WTC11 (cell line): Measurements from ENCODE around the gene SH3PXD2A.

ENCODE experiments used
- CBFB ChIP-seq: sonication (generic); formaldehyde crosslinking; IDR thresholded peaks from 2 replicates; pipeline ENCODE4 v1.8.1; 2022; ENCODE audit warnings: mild to moderate bottlenecking, low read depth, missing genetic modification reagents
- CREM ChIP-seq: sonication (generic); formaldehyde crosslinking; IDR thresholded peaks from 2 replicates; pipeline ENCODE4 v1.8.1; 2022; ENCODE audit warnings: mild to moderate bottlenecking, missing genetic modification reagents, moderate library complexity
- ETV6 ChIP-seq: sonication (generic); formaldehyde crosslinking; IDR thresholded peaks from 2 replicates; pipeline ENCODE4 v1.8.1; 2022; ENCODE audit warnings: mild to moderate bottlenecking, missing genetic modification reagents
- NFE2L1 ChIP-seq: sonication (generic); formaldehyde crosslinking; IDR thresholded peaks from 2 replicates; pipeline ENCODE4 v1.8.1; 2023; ENCODE audit warnings: missing genetic modification reagents
- PRRX2 ChIP-seq: fragments of 250-450 bp; sonication (Bioruptor Pico); IDR thresholded peaks from 2 replicates; pipeline ENCODE4 v1.8.0; 2021; ENCODE audit warnings: mild to moderate bottlenecking
- USF2 ChIP-seq: sonication (generic); formaldehyde crosslinking; IDR thresholded peaks from 2 replicates; pipeline ENCODE4 v1.8.1; 2023; ENCODE audit warnings: mild to moderate bottlenecking, missing genetic modification reagents, moderate library complexity
- TF ChIP-seq, protein P1 (sequence below): fragments of 200-600 bp; IDR thresholded peaks from 2 replicates; pipeline ENCODE4 v1.8.0; 2022; ENCODE audit warnings: antibody characterized with exemption
- TF ChIP-seq, protein P2 (sequence below): sonication (generic); formaldehyde crosslinking; conservative IDR thresholded peaks from 2 replicates; pipeline ENCODE4 v1.8.1; 2022; ENCODE audit warnings: mild to moderate bottlenecking, missing genetic modification reagents
- TF ChIP-seq, protein P3 (sequence below): fragments of 250-450 bp; sonication (Bioruptor Pico); IDR thresholded peaks from 2 replicates; pipeline ENCODE4 v1.9.0; 2021; ENCODE audit warnings: mild to moderate bottlenecking, borderline replicate concordance
- TF ChIP-seq, protein P4 (sequence below): sonication (generic); formaldehyde crosslinking; IDR thresholded peaks from 2 replicates; pipeline ENCODE4 v1.8.0; 2022; ENCODE audit warnings: mild to moderate bottlenecking, missing genetic modification reagents
- TF ChIP-seq, protein P5 (sequence below): sonication (generic); formaldehyde crosslinking; IDR thresholded peaks from 2 replicates; pipeline ENCODE4 v1.8.1; 2023; ENCODE audit warnings: mild to moderate bottlenecking, missing genetic modification reagents, moderate library complexity
- TF ChIP-seq, protein P6 (sequence below): sonication (generic); formaldehyde crosslinking; IDR thresholded peaks from 2 replicates; pipeline ENCODE4 v1.8.1; 2023; ENCODE audit warnings: mild to moderate bottlenecking, missing genetic modification reagents

DNA sequence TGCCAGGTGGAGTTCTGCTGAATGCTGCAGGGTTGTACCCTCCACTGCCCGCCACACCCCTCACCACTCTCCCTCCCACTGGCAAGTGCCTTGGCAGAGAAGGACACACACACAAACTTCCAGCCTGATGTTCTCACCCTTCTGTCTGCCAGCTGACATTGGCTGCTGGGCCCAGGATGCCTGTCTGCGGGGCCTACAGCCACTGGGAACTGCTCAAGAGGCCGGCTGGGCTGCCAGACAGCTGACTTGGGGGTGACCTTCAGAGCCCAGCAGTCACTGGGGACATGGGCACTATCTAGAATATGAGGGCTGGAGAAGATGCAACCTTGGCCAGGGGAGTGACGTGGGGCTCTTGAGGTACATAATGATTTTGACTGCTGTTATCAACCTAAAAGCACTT is 157.1 kb downstream of the SH3PXD2A start:
- TF ChIP-seq, protein P1, sequence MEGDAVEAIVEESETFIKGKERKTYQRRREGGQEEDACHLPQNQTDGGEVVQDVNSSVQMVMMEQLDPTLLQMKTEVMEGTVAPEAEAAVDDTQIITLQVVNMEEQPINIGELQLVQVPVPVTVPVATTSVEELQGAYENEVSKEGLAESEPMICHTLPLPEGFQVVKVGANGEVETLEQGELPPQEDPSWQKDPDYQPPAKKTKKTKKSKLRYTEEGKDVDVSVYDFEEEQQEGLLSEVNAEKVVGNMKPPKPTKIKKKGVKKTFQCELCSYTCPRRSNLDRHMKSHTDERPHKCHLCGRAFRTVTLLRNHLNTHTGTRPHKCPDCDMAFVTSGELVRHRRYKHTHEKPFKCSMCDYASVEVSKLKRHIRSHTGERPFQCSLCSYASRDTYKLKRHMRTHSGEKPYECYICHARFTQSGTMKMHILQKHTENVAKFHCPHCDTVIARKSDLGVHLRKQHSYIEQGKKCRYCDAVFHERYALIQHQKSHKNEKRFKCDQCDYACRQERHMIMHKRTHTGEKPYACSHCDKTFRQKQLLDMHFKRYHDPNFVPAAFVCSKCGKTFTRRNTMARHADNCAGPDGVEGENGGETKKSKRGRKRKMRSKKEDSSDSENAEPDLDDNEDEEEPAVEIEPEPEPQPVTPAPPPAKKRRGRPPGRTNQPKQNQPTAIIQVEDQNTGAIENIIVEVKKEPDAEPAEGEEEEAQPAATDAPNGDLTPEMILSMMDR, result no peak
- TF ChIP-seq, protein P2, sequence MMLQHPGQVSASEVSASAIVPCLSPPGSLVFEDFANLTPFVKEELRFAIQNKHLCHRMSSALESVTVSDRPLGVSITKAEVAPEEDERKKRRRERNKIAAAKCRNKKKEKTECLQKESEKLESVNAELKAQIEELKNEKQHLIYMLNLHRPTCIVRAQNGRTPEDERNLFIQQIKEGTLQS, result no peak
- TF ChIP-seq, protein P3, sequence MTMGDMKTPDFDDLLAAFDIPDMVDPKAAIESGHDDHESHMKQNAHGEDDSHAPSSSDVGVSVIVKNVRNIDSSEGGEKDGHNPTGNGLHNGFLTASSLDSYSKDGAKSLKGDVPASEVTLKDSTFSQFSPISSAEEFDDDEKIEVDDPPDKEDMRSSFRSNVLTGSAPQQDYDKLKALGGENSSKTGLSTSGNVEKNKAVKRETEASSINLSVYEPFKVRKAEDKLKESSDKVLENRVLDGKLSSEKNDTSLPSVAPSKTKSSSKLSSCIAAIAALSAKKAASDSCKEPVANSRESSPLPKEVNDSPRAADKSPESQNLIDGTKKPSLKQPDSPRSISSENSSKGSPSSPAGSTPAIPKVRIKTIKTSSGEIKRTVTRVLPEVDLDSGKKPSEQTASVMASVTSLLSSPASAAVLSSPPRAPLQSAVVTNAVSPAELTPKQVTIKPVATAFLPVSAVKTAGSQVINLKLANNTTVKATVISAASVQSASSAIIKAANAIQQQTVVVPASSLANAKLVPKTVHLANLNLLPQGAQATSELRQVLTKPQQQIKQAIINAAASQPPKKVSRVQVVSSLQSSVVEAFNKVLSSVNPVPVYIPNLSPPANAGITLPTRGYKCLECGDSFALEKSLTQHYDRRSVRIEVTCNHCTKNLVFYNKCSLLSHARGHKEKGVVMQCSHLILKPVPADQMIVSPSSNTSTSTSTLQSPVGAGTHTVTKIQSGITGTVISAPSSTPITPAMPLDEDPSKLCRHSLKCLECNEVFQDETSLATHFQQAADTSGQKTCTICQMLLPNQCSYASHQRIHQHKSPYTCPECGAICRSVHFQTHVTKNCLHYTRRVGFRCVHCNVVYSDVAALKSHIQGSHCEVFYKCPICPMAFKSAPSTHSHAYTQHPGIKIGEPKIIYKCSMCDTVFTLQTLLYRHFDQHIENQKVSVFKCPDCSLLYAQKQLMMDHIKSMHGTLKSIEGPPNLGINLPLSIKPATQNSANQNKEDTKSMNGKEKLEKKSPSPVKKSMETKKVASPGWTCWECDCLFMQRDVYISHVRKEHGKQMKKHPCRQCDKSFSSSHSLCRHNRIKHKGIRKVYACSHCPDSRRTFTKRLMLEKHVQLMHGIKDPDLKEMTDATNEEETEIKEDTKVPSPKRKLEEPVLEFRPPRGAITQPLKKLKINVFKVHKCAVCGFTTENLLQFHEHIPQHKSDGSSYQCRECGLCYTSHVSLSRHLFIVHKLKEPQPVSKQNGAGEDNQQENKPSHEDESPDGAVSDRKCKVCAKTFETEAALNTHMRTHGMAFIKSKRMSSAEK (CRISPR knock-in tag), result no peak
- no peak for TF ChIP-seq ETV6 (CRISPR knock-in tag)
- TF ChIP-seq CBFB (CRISPR knock-in tag), result no peak
- TF ChIP-seq USF2 (CRISPR knock-in tag), result no peak
- TF ChIP-seq, protein P4, sequence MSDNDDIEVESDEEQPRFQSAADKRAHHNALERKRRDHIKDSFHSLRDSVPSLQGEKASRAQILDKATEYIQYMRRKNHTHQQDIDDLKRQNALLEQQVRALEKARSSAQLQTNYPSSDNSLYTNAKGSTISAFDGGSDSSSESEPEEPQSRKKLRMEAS, result no peak
- TF ChIP-seq PRRX2 (CRISPR knock-in tag), result no peak
- TF ChIP-seq, protein P5, sequence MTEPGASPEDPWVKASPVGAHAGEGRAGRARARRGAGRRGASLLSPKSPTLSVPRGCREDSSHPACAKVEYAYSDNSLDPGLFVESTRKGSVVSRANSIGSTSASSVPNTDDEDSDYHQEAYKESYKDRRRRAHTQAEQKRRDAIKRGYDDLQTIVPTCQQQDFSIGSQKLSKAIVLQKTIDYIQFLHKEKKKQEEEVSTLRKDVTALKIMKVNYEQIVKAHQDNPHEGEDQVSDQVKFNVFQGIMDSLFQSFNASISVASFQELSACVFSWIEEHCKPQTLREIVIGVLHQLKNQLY (CRISPR knock-in tag), result no peak
- no peak for TF ChIP-seq CREM (CRISPR knock-in tag)
- TF ChIP-seq, protein P6, sequence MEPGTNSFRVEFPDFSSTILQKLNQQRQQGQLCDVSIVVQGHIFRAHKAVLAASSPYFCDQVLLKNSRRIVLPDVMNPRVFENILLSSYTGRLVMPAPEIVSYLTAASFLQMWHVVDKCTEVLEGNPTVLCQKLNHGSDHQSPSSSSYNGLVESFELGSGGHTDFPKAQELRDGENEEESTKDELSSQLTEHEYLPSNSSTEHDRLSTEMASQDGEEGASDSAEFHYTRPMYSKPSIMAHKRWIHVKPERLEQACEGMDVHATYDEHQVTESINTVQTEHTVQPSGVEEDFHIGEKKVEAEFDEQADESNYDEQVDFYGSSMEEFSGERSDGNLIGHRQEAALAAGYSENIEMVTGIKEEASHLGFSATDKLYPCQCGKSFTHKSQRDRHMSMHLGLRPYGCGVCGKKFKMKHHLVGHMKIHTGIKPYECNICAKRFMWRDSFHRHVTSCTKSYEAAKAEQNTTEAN (CRISPR knock-in tag), result no peak
- no peak for TF ChIP-seq NFE2L1
